HFFc6 (cell line): ENCODE data around the gene KIR3DL3. TPM values are rescaled to one million over a fixed set of nuclear protein-coding genes. Genes with fewer than 3 reads are reported as not detected.
"Not testable (repeated sequence)": the region's sequence is repeated elsewhere in the genome, so short reads cannot be mapped to it uniquely, and the experiment has no call there.

Experiments
- DNase-seq: peaks from one replicate; pipeline ENCODE4 v3.0.0-alpha.2; 2018
- H3K27ac Mint-ChIP-seq: 2 replicates; pipeline ENCODE4 v1.8.0; 2020; ENCODE audit warnings: mild to moderate bottlenecking, mixed read lengths
- H3K27me3 Mint-ChIP-seq: 2 replicates; pipeline ENCODE4 v1.8.0; 2021; ENCODE audit warnings: mild to moderate bottlenecking, moderate library complexity, mixed read lengths; ENCODE audit not compliant: insufficient read depth
- H3K36me3 Mint-ChIP-seq: 2 replicates; pipeline ENCODE4 v1.8.0; 2021; ENCODE audit warnings: low read depth, mixed read lengths
- H3K4me1 Mint-ChIP-seq: 2 replicates; pipeline ENCODE4 v1.8.0; 2020; ENCODE audit warnings: low read depth, mixed read lengths
- H3K4me3 Mint-ChIP-seq: 2 replicates; pipeline ENCODE4 v1.8.0; 2020; ENCODE audit warnings: mild to moderate bottlenecking, moderate library complexity, mixed read lengths
- H3K9me3 Mint-ChIP-seq: 2 replicates; pipeline ENCODE4 v1.8.0; 2020; ENCODE audit warnings: mild to moderate bottlenecking, mixed read lengths
- CTCF ChIP-seq: fragments of 200-600 bp; sonication (generic); IDR thresholded peaks from 2 replicates; pipeline ENCODE4 v1.5.0; 2021; ENCODE audit warnings: antibody characterized with exemption, mild to moderate bottlenecking
- total RNA-seq, 6 experiments: library from RNA; stranded (reverse); fragmentation: NEBNext Ultra II Directional; extraction: Animal tissue kit (Norgen Biotek cat#: 25700); gene quantifications; 2 replicates in 1 of 6; 3 replicates in 5 of 6; pipeline ENCODE4 v1.2.3, GENCODE V29; 2021

Gene KIR3DL3
- total RNA-seq, 6 experiments from 2014 or later = not detected

DNA sequence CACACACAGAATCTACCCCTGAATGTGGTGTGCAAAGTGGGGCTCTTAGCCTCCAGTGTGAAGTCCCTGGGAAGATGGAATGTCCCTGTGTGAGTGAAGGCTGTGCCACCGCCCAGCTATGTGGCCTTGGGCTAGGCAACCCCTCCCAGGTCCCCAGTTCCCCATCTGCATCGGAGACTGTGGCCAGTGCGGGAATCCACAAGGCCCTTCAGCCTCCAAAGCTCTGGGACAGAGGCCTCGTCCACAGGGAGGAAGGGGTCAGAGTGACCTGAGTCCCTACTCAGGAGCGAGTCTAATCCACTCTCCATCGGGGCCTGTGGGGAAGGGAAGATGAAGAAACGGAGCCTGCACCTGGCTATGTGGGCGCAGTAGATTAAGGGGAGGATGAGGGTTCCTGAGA lies 19.3 kb upstream of the KIR3DL3 start:
- TF ChIP-seq CTCF = no peak
- H3K36me3 Mint-ChIP-seq = no peaks in the 10 kb centered on the region
- peaks cover 2% of the 10 kb centered on the region; the same call in 1 of the 2 replicates for H3K27me3 Mint-ChIP-seq
- H3K27ac Mint-ChIP-seq = no peak overlapping the region
- DNase-seq = no peak
- peaks cover 70% of the 10 kb centered on the region for H3K9me3 Mint-ChIP-seq
- no peaks in the 10 kb centered on the region for H3K4me1 Mint-ChIP-seq
- H3K4me3 Mint-ChIP-seq = no peak overlapping the region

- H3K27me3 Mint-ChIP-seq = peaks cover 2% of the 10 kb centered on the region; the same call in 1 of the 2 replicates
- no peak for DNase-seq
- no peaks in the 10 kb centered on the region for H3K4me1 Mint-ChIP-seq
- no peaks in the 10 kb centered on the region for H3K36me3 Mint-ChIP-seq
- H3K4me3 Mint-ChIP-seq = no peak overlapping the region
- peaks cover 59% of the 10 kb centered on the region for H3K9me3 Mint-ChIP-seq
- no peak for TF ChIP-seq CTCF
- H3K27ac Mint-ChIP-seq = no peak overlapping the region
Observed at GRCh38 chr19:54707962-54708361, 16.3 kb upstream of the KIR3DL3 start.

- peaks cover 2% of the 10 kb centered on the region; the same call in 1 of the 2 replicates for H3K27me3 Mint-ChIP-seq
- no peaks in the 10 kb centered on the region for H3K4me1 Mint-ChIP-seq
- no peak overlapping the region for H3K4me3 Mint-ChIP-seq
- no peak for TF ChIP-seq CTCF
- no peaks in the 10 kb centered on the region for H3K36me3 Mint-ChIP-seq
- H3K9me3 Mint-ChIP-seq = peaks cover 59% of the 10 kb centered on the region
- DNase-seq = no peak
- no peak overlapping the region for H3K27ac Mint-ChIP-seq
Observed at GRCh38 chr19:54708781-54709180, 15.5 kb upstream of the KIR3DL3 start.

GRCh38 chr19:54709212-54709948 lies 14.9 kb upstream of the KIR3DL3 start:
- Mint-ChIP-seq H3K4me3 (no peak overlapping the region), H3K27ac (no peak overlapping the region), H3K27me3 (peaks cover 2% of the 10 kb centered on the region; the same call in 1 of the 2 replicates), H3K36me3 (no peaks in the 10 kb centered on the region), H3K9me3 (peaks cover 59% of the 10 kb centered on the region), H3K4me1 (no peaks in the 10 kb centered on the region)
- DNase-seq = no peak
- TF ChIP-seq CTCF = no peak

GRCh38 chr19:54709956-54710355 lies 14.3 kb upstream of the KIR3DL3 start:
- peaks cover 53% of the 10 kb centered on the region for H3K9me3 Mint-ChIP-seq
- not testable (repeated sequence) for H3K27ac Mint-ChIP-seq, DNase-seq, H3K36me3 Mint-ChIP-seq, H3K4me1 Mint-ChIP-seq, H3K4me3 Mint-ChIP-seq, H3K27me3 Mint-ChIP-seq

GRCh38 chr19:54724644-54725043 lies 402 bp downstream of the KIR3DL3 start:
- Mint-ChIP-seq H3K9me3 (peaks cover 86% of the 10 kb centered on the region), H3K4me1 (no peaks in the 10 kb centered on the region), H3K36me3 (peaks cover 19% of the 10 kb centered on the region; the same call in 1 of the 2 replicates), H3K27me3 (no peaks in the 10 kb centered on the region), H3K4me3 (no peak overlapping the region; the same call in 1 of the 2 replicates), H3K27ac (no peak overlapping the region)
- TF ChIP-seq CTCF = no peak
- no peak for DNase-seq
